Hypothalamus (tissue), 51 donors: ENCODE results near the gene PCCB.
"Not testable (repeated sequence)": the region's sequence is repeated elsewhere in the genome, so short reads cannot be mapped to it uniquely, and the experiment has no call there.

ENCODE experiments used
- DNase-seq, 51 donors: peaks; one replicate each; lab custom pipeline; 2025; lab: John Stamatoyannopoulos, UW

Gene PCCB

DNA sequence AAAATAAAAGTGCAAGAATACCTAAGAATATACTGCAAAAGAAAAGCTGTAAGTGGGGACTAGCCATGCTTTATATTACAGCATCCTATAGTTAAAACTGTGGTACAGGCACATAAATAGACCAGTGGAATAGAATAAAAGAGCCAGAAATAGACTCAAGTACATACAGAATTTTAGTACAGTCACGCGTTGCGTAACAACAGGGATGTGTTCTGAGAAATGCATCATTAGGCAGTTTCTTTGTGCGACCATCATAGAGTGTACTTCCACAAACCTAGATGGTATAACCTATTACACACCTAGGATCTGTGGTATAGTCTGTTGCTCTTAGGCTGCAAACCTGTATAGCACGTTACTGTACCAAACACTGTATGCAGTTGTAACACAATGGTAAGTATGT is 61.8 kb downstream of the PCCB start:
- no peak for DNase-seq

DNA sequence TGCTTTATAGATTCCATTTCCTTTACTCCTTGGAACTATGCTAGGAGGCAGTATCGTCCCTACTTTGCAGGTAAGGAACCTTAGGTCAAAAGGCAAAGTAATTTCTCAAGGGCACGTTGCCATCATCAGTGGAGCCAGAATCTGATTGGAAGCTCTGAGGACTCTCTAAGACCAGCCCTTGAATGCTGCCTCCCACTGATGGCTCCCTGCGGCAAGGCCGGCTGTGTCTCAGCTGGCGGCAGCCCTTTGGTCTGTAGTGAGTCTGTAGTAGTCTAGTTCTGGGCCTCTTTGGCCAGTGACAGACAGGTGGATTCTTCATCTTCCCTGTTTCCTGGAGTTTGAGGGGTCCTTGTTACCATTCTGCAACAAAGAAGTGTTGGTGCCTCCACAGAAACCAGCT is 76.2 kb downstream of the PCCB start:
- DNase-seq = no peak

DNA sequence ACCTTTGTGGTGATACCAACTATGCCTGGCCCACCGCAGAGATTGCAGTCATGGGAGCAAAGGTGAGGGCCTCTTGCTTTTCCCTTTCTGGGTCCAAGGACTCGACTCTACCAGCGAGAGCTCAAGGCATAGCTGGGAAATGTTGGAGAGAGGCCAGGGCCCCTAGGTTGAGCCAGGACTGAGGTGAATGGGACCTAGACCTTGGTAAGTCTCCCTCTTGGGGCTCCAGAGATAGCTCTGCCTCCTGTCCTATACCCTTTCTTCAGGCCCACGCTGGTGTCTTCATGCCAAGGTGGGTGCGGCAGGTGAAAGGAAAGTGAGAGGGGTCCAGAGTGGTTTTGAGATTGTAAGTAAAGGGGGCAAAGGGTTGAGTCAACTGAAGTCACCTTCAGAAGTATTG is 77.5 kb downstream of the PCCB start:
- no peak for DNase-seq

DNA sequence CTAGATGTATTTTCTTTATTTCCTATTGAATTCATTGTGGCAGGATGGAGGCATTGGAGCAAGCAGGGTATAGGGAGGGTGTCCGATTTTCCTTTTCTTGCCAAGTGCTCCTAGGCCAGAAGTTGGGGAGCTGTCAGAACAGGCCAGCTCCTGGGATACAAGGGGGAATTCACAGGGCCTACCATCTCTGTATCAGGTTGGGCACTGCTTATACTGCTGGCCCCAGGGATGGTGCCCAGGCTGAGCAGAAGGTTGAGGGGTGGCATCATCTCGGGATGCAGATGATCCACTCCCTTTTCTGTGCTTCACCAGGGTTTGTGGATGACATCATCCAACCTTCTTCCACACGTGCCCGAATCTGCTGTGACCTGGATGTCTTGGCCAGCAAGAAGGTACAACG is 79.5 kb downstream of the PCCB start:
- DNase-seq = no peak

DNA sequence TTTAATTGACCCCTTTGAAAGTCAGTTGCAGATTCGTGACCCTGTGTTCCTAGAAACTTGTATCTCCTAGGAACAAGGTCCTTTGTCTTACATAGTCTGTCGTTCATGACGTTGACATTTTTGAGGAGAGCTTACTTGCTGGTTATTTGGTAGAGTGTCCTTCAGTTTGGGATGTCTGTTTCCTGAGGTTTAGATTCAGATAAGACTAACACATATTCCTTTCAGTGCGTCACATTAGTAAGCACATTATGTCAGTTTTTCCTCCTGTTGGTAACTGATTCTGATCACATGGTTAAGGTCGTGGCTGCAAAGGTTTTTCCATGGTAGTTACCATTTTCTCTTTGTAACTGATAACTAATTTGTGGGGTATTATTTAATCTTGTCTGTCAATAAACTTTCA is 80.8 kb downstream of the PCCB start:
- DNase-seq = no peak

DNA sequence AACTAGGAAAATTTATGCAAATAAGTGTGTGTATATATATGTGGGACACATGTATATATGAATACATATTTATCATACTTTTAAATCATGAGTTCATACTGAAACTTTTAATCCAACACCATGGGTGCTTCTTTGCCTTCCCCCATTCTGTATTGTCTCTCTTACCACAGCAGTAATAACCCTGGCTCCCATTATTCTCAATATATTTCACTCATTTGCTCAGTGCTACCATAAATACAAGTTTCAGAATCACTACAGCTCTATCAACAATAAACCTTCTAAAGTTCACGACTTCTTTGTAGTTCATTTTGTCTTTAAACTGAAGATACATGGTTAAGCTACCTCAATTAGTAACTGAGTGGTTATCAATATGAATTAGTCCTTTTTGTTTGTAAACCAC is 82.2 kb downstream of the PCCB start:
- DNase-seq = no peak

DNA sequence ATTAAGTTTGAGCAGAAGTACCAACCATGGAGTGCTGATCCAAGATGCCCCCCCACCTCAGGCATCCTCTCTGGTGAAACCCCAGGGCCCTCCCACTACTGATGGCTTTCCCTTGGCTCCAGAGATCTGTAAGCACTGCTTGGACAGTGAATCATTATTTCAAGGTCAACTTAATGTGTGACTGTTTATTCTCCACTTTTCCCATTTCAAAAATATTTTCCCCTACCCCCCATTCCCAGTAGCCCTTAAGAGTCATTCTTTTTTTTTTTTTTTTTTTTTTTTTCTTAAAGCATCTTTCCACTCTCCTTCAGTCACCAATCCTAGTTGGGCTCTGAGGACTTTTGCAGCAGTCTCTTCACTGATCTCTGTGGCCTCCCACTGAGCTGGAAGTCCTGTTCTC is 82.6 kb downstream of the PCCB start:
- no peak for DNase-seq

DNA sequence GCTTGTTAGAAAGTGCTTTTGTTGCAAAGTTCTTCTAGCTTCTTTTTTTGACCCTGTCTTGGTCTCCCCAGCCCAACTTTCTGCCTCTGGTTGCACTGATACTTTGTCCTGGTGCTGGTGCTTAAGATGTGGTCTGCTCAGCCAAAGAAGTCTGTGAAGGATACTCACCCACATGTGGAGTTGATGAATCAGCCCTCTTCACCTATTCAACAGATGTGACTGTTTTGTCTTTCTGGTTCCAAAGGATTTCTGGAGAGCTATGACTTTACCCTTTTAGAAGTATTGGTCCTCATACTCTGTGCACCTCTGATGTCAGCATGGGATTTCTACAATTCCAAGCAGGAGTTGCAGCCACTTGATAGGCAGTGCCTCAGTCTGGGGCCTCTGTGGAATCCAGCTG is 84.1 kb downstream of the PCCB start:
- DNase-seq = no peak

DNA sequence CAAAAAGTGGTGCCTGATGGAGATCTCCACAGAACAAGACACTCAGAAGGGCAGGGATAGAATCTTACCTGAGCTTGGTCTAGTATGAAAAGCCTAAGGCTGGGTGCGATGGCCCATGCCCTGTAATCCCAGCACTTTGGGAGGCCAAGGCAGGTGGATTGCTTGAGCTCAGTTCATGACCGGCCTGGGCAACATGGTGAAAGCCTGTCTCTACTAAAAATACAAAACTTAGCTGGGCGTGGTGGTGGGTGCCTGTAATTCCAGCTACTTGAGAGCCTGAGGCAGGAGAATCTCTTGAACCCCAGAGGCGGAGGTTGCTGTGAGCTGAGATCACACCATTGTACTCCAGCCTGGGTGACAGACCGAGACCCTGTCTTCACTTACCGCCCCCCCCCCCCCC is 84.6 kb downstream of the PCCB start:
- DNase-seq = not testable (repeated sequence)

DNA sequence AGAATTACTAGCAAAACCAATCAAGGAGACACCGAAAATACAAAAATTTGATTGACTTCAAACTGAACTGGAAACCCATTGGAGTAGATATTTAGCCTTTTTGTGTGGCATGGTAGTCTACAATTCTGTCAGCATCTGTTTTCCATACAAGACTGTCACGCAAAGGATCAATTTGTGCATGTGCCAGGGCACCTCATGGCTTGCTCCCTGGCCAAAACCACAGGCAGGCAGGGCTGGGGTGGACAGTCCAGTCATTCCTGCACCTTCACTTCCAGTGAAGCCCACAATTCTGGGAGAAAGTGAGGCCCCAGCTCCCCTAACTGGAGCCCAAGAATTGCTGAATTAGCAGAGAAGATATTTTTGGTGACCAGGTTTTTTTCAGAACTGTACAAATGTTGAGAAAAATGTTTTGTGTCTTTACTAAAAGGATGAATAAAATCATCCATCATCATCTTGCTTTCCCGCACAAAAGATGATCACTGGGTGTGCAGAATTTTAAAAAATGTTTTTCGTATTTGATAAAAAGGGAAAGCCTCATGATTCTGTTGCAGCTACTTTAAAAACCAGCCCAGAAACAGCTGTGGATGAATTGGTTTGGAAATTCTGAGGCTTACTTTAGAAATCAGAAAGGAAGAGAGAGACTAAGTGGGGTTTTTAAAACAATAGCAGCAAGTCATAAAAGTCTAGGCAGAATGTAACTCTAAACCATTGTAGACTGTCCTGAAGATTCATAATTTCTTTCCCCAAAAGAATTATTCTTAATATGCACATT is 86.4 kb downstream of the PCCB start:
- no peak for DNase-seq

DNA sequence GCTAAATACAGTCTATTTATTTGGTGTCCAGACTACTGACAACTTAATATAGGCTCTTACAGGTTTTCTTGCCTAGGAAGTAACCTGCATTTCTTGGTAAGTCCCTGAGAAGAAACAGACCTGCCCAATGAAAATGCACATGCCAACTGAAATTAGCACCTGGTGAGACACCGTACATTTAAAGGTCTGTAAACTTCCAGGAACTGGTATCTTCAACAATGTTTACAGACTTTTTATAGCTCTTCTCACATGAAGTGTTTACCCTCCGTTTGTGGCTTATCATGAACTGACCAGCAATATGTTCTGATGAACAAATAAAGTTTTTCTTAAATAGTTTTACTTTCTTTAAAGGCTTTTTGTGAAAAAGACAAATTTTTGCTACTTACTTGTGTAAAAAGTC is 93.3 kb downstream of the PCCB start:
- no peak for DNase-seq

DNA sequence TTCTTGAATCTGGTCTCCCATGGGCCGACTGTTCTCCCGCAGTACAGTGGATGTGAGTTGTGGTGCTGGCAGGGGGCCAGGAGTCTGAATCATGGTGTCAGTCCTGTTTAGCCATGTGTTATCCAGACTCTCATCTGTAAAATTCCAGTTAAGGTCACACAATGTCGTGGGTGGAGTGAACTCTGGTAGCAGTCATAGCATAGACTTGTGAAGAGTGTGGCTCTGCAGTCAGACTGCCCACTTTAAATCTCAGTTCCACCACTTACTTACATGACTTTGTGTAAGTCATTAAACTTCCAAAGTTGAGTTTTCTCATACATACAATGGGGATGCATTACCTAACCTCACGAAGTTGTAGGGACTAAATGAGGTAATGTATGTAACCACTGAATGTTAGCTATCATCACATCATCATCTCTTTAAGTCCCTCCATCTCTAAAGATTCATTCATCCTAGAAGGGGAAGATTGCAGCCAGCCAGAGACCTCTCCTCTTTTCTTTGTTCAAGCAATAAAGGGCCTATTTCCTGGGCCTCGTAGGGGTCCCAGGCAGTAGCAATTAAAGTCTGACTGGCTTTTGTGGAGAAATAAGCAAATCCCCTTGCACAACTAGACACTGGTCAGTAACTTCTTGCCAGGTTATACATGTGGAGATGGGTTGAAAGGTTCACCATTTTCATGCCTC is 93.9 kb downstream of the PCCB start:
- DNase-seq = peak in 13 of 51 donors; percentile 2 to 26 (median 8)

DNA sequence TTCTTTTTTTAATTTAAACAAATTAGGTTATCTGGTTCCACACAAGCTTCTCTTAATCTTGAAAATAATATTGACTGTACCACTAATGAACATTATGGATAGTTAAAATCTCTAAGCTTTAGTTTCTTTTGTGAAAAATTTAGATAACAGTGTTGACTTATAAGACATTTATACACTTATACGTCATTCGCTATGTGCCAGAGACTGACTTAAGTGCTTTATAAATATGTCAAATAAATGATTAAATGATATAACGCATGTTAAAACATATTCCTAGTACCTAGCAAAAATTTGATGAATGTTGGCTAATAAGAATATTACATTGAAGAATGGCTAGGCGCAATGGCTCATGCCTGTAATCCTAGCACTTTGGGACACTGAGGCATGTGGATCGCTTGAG is 96.3 kb downstream of the PCCB start:
- DNase-seq = no peak

DNA sequence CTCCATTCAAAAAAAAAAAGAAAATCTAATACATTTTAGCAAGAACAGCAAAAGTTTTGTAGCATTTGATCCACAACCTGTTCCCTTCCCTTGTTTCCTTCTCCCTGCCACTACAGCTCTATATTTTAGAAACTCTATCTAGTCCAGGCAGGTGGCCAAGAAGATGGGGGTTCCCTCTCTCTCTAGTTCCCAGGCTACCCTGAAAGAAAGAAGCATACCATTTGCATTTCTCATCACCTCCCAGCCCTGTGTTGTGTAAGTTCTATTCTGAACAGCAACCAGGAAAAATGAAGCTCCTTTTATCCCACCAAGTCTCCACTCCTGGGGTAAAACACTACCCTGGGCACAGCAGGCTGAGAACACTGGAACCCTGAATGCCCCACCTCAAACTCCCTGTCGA is 100.0 kb downstream of the PCCB start:
- DNase-seq = no peak

DNA sequence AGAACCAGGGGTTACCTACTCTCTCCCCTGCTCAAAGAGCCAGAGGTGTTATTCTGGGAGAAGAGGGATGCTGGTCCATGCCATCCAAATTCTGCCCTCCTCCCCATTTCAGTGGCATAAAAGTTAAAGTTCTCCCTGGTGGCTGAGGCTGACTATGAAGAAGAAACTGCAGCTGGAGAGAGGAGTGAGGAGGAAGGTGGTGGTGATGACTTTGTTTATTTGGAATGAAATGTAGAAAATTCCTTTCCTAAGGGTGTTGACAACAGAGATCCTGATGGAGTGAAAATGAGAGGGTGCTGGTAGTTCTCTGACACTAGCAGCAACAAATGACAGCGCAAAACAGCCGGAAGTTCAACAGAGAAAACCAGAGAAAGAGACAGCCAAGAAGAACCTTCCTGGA is 100.4 kb downstream of the PCCB start:
- DNase-seq = no peak

DNA sequence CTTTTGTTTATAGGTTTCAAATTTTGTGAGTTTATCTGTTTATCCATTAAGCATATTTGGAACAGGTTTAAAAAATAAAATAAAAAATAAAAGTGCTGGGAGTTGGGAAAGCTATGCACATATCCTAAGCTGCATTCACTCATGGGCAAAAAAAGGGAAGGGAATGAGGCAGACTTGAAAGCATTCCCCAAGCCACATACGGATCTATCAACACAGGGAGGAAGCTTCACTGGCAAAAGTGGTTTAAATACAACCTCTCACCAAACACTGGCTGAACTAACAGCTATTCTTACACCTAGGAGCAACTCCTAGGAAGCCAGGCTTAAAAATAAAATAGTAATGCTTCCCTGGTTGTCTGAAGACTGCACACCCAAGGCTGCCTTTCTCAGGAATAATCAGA is 101.2 kb downstream of the PCCB start:
- no peak for DNase-seq

DNA sequence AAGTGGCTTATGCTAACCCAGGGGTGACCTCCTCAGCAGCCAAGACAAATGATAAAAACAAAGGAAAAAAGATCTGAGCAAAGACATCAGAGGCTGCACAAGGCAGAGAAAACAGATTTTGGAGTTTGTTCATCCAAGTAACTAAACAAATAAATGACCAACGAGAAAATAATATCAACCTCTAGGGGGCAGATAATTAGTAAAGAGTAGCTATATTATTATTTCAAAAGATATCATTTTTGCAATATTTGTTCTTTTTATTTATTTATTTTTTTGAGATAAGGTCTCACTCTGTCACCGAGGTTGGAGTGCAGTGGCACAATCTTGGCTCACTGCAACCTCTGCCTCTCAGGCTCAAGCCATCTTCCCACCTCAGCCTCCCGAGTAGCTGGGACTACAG is 101.8 kb downstream of the PCCB start:
- no peak for DNase-seq

DNA sequence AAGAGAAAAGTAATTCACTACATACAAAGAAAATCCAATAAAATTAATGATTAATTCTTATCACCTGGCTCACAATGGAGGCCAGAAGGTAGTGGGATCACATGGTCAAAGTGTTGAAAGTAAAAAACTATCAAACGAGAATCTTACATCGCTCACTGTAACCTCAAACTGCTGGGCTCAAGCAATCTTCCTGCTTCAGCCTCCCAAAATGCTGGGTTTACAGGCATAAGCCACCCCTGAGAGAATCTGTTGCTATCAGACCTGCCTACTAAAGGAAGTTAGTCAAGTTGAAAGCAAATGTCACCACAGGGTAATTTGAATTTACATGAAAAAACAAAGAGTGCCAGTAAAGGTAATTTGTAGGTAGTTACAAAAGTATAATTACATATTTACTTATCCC is 103.3 kb downstream of the PCCB start:
- no peak for DNase-seq

DNA sequence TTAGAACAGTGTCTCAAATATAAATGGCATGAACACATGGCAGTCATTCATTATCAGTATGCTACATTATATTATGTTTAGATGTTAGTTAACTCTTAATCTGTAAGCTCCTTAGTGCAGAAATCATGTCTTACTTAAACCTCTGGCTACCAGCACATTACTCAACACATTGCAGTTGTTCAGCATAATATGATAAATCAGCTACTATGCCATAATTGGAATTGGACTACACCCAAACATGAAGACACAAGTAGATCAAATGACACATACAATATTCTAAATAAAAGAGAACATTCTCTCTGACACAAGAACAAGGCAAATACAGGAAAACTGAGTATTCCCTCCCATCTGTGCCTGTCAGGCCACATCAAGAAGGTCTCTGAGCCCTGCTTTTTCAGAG is 116.1 kb downstream of the PCCB start:
- no peak for DNase-seq

DNA sequence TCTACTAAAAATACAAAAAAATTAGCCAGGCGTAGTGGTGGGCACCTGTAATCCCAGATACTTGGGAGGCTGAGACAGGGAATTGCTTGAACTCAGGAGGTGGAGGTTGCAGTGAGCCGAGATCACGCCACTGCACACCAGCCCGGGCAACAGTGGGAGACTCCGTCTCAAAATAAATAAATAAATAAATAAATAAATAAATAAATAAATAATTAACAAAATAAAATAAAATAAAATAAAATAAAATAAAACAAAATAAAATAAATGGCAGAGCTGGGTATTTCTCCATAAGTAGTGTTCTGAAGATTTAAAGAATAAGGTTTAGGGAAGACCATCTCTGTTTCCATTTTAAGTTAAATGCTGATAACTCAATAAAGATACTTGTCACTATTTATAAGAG is 125.7 kb downstream of the PCCB start:
- not testable (repeated sequence) for DNase-seq

DNA sequence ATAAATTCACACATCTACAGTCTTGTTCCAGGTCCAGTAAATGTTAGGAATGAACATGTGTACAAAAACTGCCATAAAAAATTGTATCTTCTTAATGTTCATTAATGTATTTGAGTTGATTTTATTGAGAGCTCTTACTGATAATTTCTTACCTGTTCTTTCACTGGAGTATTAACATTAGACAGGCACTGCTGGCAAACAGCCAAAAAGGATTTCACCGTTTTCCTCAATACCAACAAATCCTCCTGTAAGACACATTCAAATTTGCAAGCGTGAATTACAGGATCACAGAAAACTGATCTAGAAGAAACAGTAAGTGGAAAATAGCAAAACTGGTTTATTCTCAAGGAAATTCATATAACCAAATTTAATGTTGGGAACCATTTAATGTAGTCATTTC is 127.4 kb downstream of the PCCB start:
- DNase-seq = peak in 1 of 51 donors; percentile 0

DNA sequence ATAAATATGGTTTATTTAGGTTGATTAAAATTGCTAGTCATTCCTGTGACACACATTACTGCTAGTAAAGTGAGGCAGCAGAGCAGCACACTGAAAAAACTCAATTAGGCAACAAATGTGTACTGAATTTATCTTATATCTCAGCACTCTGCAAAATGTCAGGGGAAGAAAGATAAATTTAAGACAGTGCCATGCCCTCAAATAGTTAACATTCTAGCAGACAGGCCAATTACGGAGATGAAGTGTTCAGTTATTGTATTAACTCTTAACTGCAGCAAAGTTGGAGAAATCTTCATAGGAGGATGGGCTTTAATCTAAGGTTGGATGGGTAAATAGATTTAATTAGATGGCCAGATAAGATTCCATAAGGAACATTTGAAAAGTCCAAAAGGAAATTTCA is 127.9 kb downstream of the PCCB start:
- DNase-seq = no peak
